ENCODE measurements around the gene TCERG1. TPM values are rescaled to one million over a fixed set of nuclear protein-coding genes. Genes with fewer than 3 reads are reported as not detected.

The TCERG1 gene
- total RNA-seq, 1 experiment from 2014 or later = 112 TPM

- no peaks in the 10 kb centered on the region for H3K27me3 ChIP-seq (ENCODE audit: insufficient read depth, low read length)
- no peak overlapping the region for H3K56ac ChIP-seq (ENCODE audit: insufficient read length, low read depth, low read length)
- H2BK12ac ChIP-seq (ENCODE audit: insufficient read length, low read depth, low read length) = no peak overlapping the region
- no peak overlapping the region for H2BK5ac ChIP-seq (ENCODE audit: insufficient read length, low read length)
- H4K20me1 ChIP-seq (ENCODE audit: control insufficient read depth, insufficient read depth, insufficient read length) = no peaks in the 10 kb centered on the region
- H3K18ac ChIP-seq (ENCODE audit: insufficient read length, low read depth, low read length) = no peak overlapping the region
- Mint-ChIP-seq H3K4me3 (peak overlapping the region in 1 of 2 experiments; percentile 31; a peak in 1 of 5 replicates), H3K9me3 (no peaks in the 10 kb centered on the region), H3K27ac (no peak overlapping the region), H3K36me3 (ENCODE audit: insufficient read depth in 1 of 3, low read depth in 3 of 3) (peaks cover 5 to 15% (median 10%) of the 10 kb centered on the region in 3 experiments; a peak in 6 of 7 replicates), H3K4me1 (peaks cover 9 to 12% of the 10 kb centered on the region in 2 experiments), H3K27me3 (ENCODE audit: low read depth) (no peaks in the 10 kb centered on the region)
- no peak overlapping the region for H4K5ac ChIP-seq (ENCODE audit: insufficient read length, low read depth, low read length)
- no CpG with 5 or more reads among the region's 10 CpGs for WGBS (ENCODE audit: extremely low coverage, insufficient read length, low lambda C conversion rate)
- H2BK15ac ChIP-seq (ENCODE audit: low read depth, low read length) = no peak overlapping the region
- DNase-seq = no peak
- H2BK20ac ChIP-seq (ENCODE audit: low read depth, low read length, poor library complexity, severe bottlenecking) = no peak overlapping the region
- no peaks in the 10 kb centered on the region for H3K23me2 ChIP-seq (ENCODE audit: insufficient read length, low read depth, low read length, poor library complexity, severe bottlenecking)
- no peak overlapping the region for H3K9ac ChIP-seq (ENCODE audit: extremely low read depth, insufficient read length, low read length)
- H3K4me1 ChIP-seq (ENCODE audit: insufficient read depth, low read length) = no peaks in the 10 kb centered on the region; the same call in 1 of the 2 replicates
- no peak overlapping the region for H2AFZ ChIP-seq (ENCODE audit: low read length)
- no peak overlapping the region for H3T11ph ChIP-seq (ENCODE audit: low read length)
- H3K79me1 ChIP-seq (ENCODE audit: insufficient read depth, low read depth, low read length, poor library complexity, severe bottlenecking) = no peaks in the 10 kb centered on the region
- H4K8ac ChIP-seq (replicated peaks; ENCODE audit: insufficient read length, low read depth, low read length) = no peak overlapping the region
- H3K14ac ChIP-seq (ENCODE audit: insufficient read depth, low read length) = no peak overlapping the region
- H4K91ac ChIP-seq (ENCODE audit: insufficient read length, low read depth, low read length) = no peak overlapping the region
- no peaks in the 10 kb centered on the region for H3K79me2 ChIP-seq (ENCODE audit: insufficient read depth, low read length)
- no peak overlapping the region for H3K4ac ChIP-seq (ENCODE audit: low read depth, low read length)
- no peak for TF ChIP-seq CTCF (conservative IDR thresholded peaks at IDR 0.05)
- no peak overlapping the region for H3K4me2 ChIP-seq (ENCODE audit: insufficient read depth, insufficient read length, low read length)
- no peak overlapping the region for H2BK120ac ChIP-seq (ENCODE audit: low read depth, low read length, poor library complexity, severe bottlenecking)
- H2AK5ac ChIP-seq (ENCODE audit: insufficient read length, low read length) = no peak overlapping the region
- no peak overlapping the region for H3K27ac ChIP-seq (ENCODE audit: insufficient read length, low read depth, low read length)
- H3K23ac ChIP-seq (ENCODE audit: insufficient read length, low read depth, low read length) = no peak overlapping the region
- H3K9me3 ChIP-seq (ENCODE audit: control insufficient read depth, low read depth, low read length) = no peaks in the 10 kb centered on the region
Observed at GRCh38 chr5:146515473-146516150, 68.5 kb downstream of the TCERG1 start.
